Measurements from ENCODE around the gene EEPD1.
"Not testable (repeated sequence)": the region's sequence is repeated elsewhere in the genome, so short reads cannot be mapped to it uniquely, and the experiment has no call there.

Gene EEPD1

GRCh38 chr7:36127075-36127740 lies 25.8 kb upstream of the EEPD1 start:
- in situ Hi-C loops (cut with HindIII; ENCODE audit: low sequenced_read_pairs), result no loop called here

- in situ Hi-C loops (cut with HindIII; ENCODE audit: low sequenced_read_pairs), result no loop called here
These were observed 24.5 kb upstream of the EEPD1 start for GRCh38 chr7:36128448-36129047.

GRCh38 chr7:36129048-36129534 lies 24.0 kb upstream of the EEPD1 start:
- in situ Hi-C loops (cut with HindIII; ENCODE audit: low sequenced_read_pairs), result no loop called here

- in situ Hi-C loops (cut with HindIII; ENCODE audit: low sequenced_read_pairs), result no loop called here
These were observed 22.7 kb upstream of the EEPD1 start for GRCh38 chr7:36130236-36130945.

- in situ Hi-C loops (cut with HindIII; ENCODE audit: low sequenced_read_pairs), result no loop called here
These were observed 22.0 kb upstream of the EEPD1 start for GRCh38 chr7:36131026-36131425.

- in situ Hi-C loops (cut with HindIII; ENCODE audit: low sequenced_read_pairs), result no loop called here
These were observed 21.6 kb upstream of the EEPD1 start for GRCh38 chr7:36131499-36131898.

GRCh38 chr7:36132012-36132411 lies 21.0 kb upstream of the EEPD1 start:
- in situ Hi-C loops (cut with HindIII; ENCODE audit: low sequenced_read_pairs), result no loop called here

- in situ Hi-C loops (cut with HindIII; ENCODE audit: low sequenced_read_pairs), result no loop called here
These were observed 17.4 kb upstream of the EEPD1 start for GRCh38 chr7:36135700-36136099.

GRCh38 chr7:36137258-36137657 lies 15.8 kb upstream of the EEPD1 start:
- in situ Hi-C loops (cut with HindIII; ENCODE audit: low sequenced_read_pairs), result no loop called here

- in situ Hi-C loops (cut with HindIII; ENCODE audit: low sequenced_read_pairs), result no loop called here
These were observed 15.3 kb upstream of the EEPD1 start for GRCh38 chr7:36137754-36138153.

- in situ Hi-C loops (cut with HindIII; ENCODE audit: low sequenced_read_pairs), result no loop called here
These were observed 14.8 kb upstream of the EEPD1 start for GRCh38 chr7:36138209-36138608.

GRCh38 chr7:36141351-36141750 lies 11.7 kb upstream of the EEPD1 start:
- in situ Hi-C loops (cut with HindIII; ENCODE audit: low sequenced_read_pairs), result no loop called here

- in situ Hi-C loops (cut with HindIII; ENCODE audit: low sequenced_read_pairs), result no loop called here
These were observed 11.2 kb upstream of the EEPD1 start for GRCh38 chr7:36141850-36142249.

- in situ Hi-C loops (cut with HindIII; ENCODE audit: low sequenced_read_pairs), result no loop called here
These were observed 8.9 kb upstream of the EEPD1 start for GRCh38 chr7:36144189-36144588.

- in situ Hi-C loops (cut with HindIII; ENCODE audit: low sequenced_read_pairs), result no loop called here
These were observed 7.4 kb upstream of the EEPD1 start for GRCh38 chr7:36145686-36146085.

GRCh38 chr7:36147361-36147760 lies 5.7 kb upstream of the EEPD1 start:
- in situ Hi-C loops (cut with HindIII; ENCODE audit: low sequenced_read_pairs), result no loop called here

GRCh38 chr7:36148422-36149065 lies 4.5 kb upstream of the EEPD1 start:
- in situ Hi-C loops (cut with HindIII; ENCODE audit: low sequenced_read_pairs), result no loop called here

GRCh38 chr7:36149240-36149639 lies 3.8 kb upstream of the EEPD1 start:
- in situ Hi-C loops (cut with HindIII; ENCODE audit: low sequenced_read_pairs), result not testable (repeated sequence)

- in situ Hi-C loops (cut with HindIII; ENCODE audit: low sequenced_read_pairs), result no loop called here
These were observed 3.2 kb upstream of the EEPD1 start for GRCh38 chr7:36149694-36150452.

GRCh38 chr7:36151921-36152755 lies 916 bp upstream of the EEPD1 start:
- in situ Hi-C loops (cut with HindIII; ENCODE audit: low sequenced_read_pairs), result no loop called here
